Uterus (tissue), 4 donors: ENCODE data around the gene TRABD2B. TPM values are rescaled to one million over a fixed set of nuclear protein-coding genes. Genes with fewer than 3 reads are reported as not detected.

Experiments used
- DNase-seq, 2 donors: peaks; one replicate each; pipeline ENCODE4 v3.0.0-alpha.2; 2019 to 2020
- H3K27ac ChIP-seq, 2 donors: fragments of 200-600 bp; sonication (generic); 1 replicate in 1 of 2; 2 replicates in 1 of 2; pipeline ENCODE4 v1.5.1; 2016 to 2018
- H3K27me3 ChIP-seq, 2 donors: fragments of 200-600 bp; sonication (generic); one replicate each; pipeline ENCODE4 v1.5.1; 2018 to 2019; ENCODE audit warnings: control low read depth in 1 of 2
- H3K36me3 ChIP-seq, 2 donors: fragments of 200-600 bp; sonication (generic); one replicate each; pipeline ENCODE4 v1.5.1; 2019; ENCODE audit warnings: control low read depth in 1 of 2
- H3K4me1 ChIP-seq, 2 donors: fragments of 200-600 bp; sonication (generic); one replicate each; pipeline ENCODE4 v1.5.1; 2018 to 2019; ENCODE audit warnings: control low read depth in 1 of 2
- H3K4me3 ChIP-seq, 2 donors: fragments of 200-600 bp; sonication (generic); 1 replicate in 1 of 2; 2 replicates in 1 of 2; pipeline ENCODE4 v1.5.1; 2018 to 2019; ENCODE audit warnings: mild to moderate bottlenecking in 1 of 2
- H3K9me3 ChIP-seq, 2 donors: fragments of 200-600 bp; sonication (generic); one replicate each; pipeline ENCODE4 v1.5.1; 2019; ENCODE audit warnings: control low read depth in 1 of 2
- POLR2A ChIP-seq, 2 donors: fragments of 450-650 bp; IDR thresholded peaks; one replicate each; pipeline ENCODE4 v1.6.1; 2016; ENCODE audit warnings: antibody characterized with exemption in 2 of 2, mild to moderate bottlenecking in 1 of 2, moderate library complexity in 1 of 2
- intact Hi-C: fragments of 100-400 bp; cut with DNase I; formaldehyde crosslinking; loops from one replicate; pipeline ENCODE4 v1.15.1; 2023; ENCODE audit warnings: low total_unique reads
- total RNA-seq, 4 donors: library from RNA; depleted of rRNA in 3 of 4; stranded (reverse); fragments of >200 nt in 3 of 4; gene quantifications; one replicate each; pipeline versions ENCODE4 v1.1.0 to v1.2.4, GENCODE V29; 2014 to 2023
- TF ChIP-seq, protein P1 (sequence below), 4 experiments: fragments of 200-600 bp in 2 of 4; fragments of 450-650 bp in 2 of 4; sonication (generic) in 2 of 4; IDR thresholded peaks; one replicate each; pipeline ENCODE4 v1.5.1; 2016 to 2019; ENCODE audit warnings: antibody characterized with exemption in 4 of 4, mild to moderate bottlenecking in 2 of 4, moderate library complexity in 1 of 4
- donor health status: DM: yes; HTN: yes; CAD: no.

Gene TRABD2B
- total RNA-seq, 4 donors from 2014 or later: under 0.01 to 1.6 (median 1.0) TPM

DNA sequence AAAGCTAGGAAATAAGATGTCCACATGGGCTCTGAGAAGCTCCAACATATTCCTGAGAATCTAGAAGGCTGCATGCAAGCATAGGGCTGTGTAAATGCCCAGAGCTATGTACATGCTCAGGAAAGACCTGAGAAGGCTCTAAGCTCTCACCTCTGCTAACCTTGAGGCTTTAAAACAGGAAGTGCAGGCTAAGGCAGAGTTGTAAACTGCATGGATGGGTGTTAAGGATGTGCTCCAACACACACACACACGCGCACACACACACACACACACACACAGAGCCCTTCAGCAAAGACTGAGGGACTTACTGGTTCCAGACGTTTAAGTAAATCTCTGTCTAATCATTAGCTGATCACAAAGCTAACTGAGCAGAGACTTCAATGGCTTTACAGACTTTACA lies 162.9 kb downstream of the TRABD2B start:
- no peak overlapping the region for H3K4me3 ChIP-seq
- intact Hi-C loops: no loop called here
- no peak for DNase-seq
- H3K36me3 ChIP-seq: no peaks in the 10 kb centered on the region
- no peaks in the 10 kb centered on the region for H3K4me1 ChIP-seq
- no peaks in the 10 kb centered on the region for H3K27me3 ChIP-seq
- H3K27ac ChIP-seq: no peak overlapping the region
- H3K9me3 ChIP-seq: peaks cover 0 to 10% of the 10 kb centered on the region in 2 donors
- TF ChIP-seq POLR2A (IDR thresholded peaks at IDR 0.05): no peak
- TF ChIP-seq, protein P1, sequence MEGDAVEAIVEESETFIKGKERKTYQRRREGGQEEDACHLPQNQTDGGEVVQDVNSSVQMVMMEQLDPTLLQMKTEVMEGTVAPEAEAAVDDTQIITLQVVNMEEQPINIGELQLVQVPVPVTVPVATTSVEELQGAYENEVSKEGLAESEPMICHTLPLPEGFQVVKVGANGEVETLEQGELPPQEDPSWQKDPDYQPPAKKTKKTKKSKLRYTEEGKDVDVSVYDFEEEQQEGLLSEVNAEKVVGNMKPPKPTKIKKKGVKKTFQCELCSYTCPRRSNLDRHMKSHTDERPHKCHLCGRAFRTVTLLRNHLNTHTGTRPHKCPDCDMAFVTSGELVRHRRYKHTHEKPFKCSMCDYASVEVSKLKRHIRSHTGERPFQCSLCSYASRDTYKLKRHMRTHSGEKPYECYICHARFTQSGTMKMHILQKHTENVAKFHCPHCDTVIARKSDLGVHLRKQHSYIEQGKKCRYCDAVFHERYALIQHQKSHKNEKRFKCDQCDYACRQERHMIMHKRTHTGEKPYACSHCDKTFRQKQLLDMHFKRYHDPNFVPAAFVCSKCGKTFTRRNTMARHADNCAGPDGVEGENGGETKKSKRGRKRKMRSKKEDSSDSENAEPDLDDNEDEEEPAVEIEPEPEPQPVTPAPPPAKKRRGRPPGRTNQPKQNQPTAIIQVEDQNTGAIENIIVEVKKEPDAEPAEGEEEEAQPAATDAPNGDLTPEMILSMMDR (IDR thresholded peaks at IDR 0.05): no peak

DNA sequence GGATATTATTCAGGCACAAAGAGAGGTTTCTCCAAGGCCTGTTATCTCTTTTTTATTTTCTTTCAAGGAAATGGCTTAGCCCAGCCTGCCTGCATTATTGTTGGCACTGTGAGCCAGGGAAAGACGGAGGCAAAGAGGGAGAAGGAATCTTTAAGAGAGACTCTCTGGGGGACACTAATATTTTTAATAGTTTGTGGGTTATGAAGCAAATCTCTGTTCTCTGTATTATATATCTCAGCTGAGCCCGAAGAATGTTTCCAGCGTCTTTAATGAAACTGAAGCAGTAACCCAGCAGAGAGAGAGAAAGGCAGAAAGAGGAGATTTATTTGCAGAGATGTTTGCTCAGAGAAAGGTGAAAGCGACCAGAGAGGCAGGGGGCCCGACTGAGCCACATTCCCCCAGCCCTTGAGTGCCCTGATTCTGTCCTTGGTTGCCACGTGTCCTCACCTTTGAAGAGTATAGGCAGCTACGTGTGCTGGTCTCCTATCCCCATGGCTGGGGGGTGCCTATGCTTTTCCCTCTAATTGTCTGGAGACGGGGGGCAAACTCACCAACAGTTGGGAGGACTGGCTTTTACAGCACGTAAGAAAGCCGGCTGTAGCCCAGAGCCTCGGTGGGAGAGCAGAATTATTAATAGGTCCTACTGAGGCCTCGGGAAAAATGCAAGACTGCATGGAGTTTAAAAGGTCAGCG lies 166.4 kb downstream of the TRABD2B start:
- peaks cover 0 to 10% of the 10 kb centered on the region in 2 donors for H3K9me3 ChIP-seq
- H3K4me3 ChIP-seq: no peak overlapping the region
- H3K27ac ChIP-seq: no peak overlapping the region
- TF ChIP-seq, protein P1 (IDR thresholded peaks at IDR 0.05): no peak
- no peak for TF ChIP-seq POLR2A (IDR thresholded peaks at IDR 0.05)
- intact Hi-C loops: no loop called here
- H3K36me3 ChIP-seq: no peaks in the 10 kb centered on the region
- no peaks in the 10 kb centered on the region for H3K4me1 ChIP-seq
- DNase-seq: no peak
- H3K27me3 ChIP-seq: no peaks in the 10 kb centered on the region

DNA sequence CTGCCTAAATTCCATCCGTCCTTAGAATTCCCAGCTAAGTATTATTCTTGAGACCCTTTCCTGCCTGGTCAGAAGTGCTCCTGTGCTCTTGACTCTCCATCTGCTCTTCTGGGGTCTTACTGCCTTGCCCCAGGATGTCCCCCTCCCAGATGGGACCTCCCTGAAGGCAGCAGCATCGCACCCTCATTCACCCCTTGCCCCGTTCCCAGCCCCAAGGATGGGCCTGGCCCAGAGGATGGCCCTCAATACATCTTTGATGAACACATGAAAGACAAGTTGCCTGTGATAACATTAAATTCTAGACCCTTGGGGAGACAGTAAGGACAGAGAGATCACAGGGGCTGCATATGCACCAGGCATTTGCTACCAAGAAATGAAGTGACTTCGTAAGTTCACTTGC lies 167.2 kb downstream of the TRABD2B start:
- TF ChIP-seq, protein P1 (IDR thresholded peaks at IDR 0.05): no peak
- no peak for DNase-seq
- H3K4me1 ChIP-seq: no peaks in the 10 kb centered on the region
- H3K27me3 ChIP-seq: no peaks in the 10 kb centered on the region
- intact Hi-C loops: no loop called here
- H3K9me3 ChIP-seq: peaks cover 0 to 4% of the 10 kb centered on the region in 2 donors
- H3K36me3 ChIP-seq: no peaks in the 10 kb centered on the region
- H3K27ac ChIP-seq: no peak overlapping the region
- H3K4me3 ChIP-seq: no peak overlapping the region

DNA sequence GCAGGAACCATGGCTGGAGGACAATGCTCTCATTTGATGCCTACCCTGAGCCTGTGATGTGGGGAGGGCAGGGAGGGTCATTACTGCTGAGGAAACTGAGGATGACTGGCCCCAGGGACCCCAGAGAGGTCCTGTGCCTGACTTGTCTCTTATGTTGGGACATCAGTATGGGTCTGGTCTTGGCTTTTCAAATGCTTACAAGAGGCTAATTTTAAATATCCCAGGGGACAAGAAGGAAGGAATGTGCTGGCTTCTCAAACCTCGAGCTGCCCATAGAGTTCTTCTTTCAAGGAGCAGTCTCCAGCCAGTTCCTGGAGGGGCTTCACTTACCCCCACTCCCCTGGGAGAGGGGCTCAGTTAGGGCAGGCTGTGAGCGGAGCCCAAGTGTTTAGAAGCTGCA lies 168.2 kb downstream of the TRABD2B start:
- Histone ChIP-seq H3K27ac (no peak overlapping the region), H3K4me3 (no peak overlapping the region), H3K36me3 (no peaks in the 10 kb centered on the region), H3K4me1 (no peaks in the 10 kb centered on the region), H3K27me3 (no peaks in the 10 kb centered on the region), H3K9me3 (no peaks in the 10 kb centered on the region)
- DNase-seq: no peak
- intact Hi-C loops: no loop called here
- no peak for TF ChIP-seq POLR2A (IDR thresholded peaks at IDR 0.05)
- TF ChIP-seq, protein P1 (IDR thresholded peaks at IDR 0.05): no peak

DNA sequence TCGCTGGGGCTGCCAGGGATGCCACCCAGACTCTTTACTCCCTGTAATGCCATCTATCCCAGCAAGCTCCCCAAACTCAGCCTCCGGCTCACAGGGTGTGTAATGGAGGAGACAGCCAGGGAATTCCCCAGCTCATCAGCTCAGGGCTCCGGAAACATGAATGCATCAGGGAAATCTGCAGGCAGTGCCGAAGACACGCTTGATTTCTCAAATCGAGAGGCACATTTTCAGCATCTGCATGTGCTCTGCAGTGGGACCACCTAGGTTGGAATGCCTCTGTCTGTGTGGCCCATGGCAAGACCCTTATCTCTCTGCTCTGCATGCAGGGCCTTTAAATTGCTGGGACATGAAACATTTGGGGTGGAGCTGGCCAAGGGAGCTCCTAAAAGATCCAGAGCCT lies 170.1 kb downstream of the TRABD2B start:
- Histone ChIP-seq H3K4me1 (no peaks in the 10 kb centered on the region), H3K9me3 (no peaks in the 10 kb centered on the region), H3K27ac (no peak overlapping the region), H3K27me3 (no peaks in the 10 kb centered on the region), H3K4me3 (no peak overlapping the region), H3K36me3 (no peaks in the 10 kb centered on the region)
- no peak for TF ChIP-seq POLR2A (IDR thresholded peaks at IDR 0.05)
- TF ChIP-seq, protein P1 (IDR thresholded peaks at IDR 0.05): no peak
- no peak for DNase-seq
- intact Hi-C loops: no loop called here
